ENCODE results near the gene TGM5.
"Not testable (repeated sequence)": the region's sequence is repeated elsewhere in the genome, so short reads cannot be mapped to it uniquely, and the experiment has no call there.

TGM5 gene

DNA sequence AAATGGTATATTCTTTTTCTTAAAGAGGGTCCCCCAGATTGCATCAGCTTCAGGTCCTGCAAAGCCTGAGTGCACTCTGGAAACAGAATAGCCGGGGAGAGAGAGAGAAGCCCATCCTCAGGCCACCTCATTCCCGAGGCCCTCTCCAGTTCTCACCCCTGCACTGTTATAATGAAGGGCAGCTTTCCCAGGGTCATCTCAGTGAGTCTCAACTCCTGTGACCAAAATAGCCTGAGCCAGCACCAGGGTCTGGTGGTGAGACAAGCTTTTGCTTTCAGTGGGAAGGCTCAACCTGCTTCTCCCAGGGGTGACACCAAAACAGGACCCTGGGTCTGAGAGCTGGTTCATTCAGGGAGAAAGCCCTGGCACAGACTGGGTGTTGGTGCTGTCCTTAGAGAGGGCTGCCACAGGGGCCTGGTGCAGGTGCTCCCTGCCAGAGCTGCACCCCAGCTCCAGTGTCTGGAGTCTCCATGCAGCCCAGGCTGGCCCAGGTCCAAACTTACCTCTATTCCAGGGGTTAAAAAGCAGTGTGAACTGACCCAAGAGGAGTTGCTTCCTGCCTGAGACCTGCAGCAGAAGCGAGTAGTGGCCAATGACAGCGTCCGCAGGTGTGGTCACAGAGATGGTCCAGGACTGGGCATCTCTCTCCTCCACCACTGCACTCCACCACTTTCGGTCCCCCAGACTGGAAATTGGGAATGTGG, 52.0 kb downstream of the TGM5 start:
- no peak for DNase-seq

GRCh38 chr15:43214169-43214568, 52.6 kb downstream of the TGM5 start:
- no peak for DNase-seq

DNA sequence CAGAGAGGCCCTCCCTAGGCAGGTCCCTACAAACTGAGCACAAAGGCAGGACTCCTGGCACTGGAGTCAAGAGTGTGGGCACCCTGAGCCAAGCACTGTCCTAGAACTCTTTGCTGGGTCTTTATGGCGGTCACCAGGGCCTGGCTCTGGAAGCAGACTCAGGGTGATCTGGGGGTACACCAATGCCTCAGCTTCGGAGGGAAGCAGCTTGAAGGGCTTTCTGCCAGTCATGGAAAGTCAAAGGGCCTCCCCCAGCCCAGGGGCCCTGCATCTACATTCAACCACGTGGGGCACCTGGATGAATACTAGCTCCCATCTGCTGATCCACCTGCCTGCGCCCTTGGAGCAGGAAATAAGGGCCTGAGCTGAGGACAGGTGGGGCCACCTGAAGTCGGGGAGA, 53.3 kb downstream of the TGM5 start:
- DNase-seq = no peak

GRCh38 chr15:43212951-43213350, 53.8 kb downstream of the TGM5 start:
- DNase-seq = no peak

GRCh38 chr15:43212299-43212698, 54.4 kb downstream of the TGM5 start:
- DNase-seq = no peak

DNA sequence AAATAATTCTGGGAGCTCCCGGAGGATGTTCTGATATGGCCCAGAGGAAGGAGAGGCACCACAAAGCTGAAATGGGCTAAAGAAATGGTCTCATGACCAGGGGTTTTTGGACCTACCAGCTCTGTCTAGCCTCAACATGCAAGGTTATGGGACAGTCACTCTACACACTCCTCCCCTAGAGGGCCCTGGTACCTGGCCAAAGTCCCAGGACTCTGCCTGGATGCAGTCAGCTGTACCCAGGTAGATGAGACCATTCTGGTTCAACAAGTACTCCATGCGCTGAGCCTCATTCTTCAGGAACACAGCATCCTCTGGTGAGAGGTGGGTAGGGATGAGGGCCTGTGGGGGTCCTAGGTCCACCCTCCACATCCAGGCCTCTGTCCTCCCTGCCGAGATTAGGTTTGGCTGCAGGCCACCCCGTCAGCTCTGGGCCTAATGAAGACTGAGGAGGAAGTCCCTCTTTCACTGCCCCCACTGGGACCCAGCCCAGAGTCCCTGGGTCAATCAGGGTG, 55.4 kb downstream of the TGM5 start:
- DNase-seq = no peak

DNA sequence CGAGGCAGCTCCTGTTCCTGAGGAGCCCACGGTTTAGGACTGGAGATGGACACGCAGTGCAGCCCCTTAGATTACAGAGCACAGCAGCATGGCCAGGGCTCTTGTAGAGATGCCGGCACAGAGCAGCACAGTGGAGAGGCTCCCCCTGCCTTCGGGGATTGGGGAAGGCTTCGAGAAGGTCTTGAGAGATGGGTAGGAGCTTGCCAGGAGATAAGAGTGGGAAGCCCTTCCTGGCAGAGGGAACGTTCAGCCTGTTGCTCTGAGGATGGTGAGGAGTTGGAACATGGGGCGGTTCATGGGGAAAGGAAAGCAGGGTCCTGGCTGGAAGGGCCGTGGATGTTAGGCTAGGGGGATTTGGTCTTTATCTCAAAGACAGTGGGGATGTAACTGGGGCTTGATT, 55.9 kb downstream of the TGM5 start:
- DNase-seq = no peak

DNA sequence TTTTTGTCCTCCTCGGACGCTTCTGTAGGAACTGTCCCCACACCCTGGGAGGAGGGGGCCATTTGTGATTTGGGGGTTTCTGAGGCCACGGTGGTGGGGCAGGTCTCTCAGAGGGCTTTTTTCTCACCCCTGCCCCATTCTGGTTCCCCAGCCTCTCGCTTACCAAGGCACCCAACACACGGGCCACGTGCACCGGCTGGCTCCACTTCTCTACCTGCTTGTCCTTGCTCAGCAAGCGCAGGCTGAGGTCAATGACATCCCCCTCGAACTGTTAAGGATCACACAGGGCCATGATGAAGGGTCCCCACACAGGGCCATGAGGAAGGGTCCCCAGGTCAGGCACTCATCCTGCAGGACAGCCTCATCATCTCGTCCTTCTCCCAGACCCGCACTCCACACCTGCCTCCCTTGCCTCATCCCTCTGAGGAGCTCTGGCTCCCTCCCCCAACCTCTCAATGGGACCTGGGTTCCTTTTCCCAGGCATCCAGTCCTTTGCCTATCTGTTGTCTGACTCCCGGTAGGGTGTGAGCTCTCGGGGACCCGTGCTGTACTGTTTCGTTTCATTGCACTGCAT, 56.5 kb downstream of the TGM5 start:
- no peak for DNase-seq

GRCh38 chr15:43209059-43209824, 57.5 kb downstream of the TGM5 start:
- DNase-seq = no peak

- DNase-seq = no peak
Measured at GRCh38 chr15:43208052-43209002, 58.4 kb downstream of the TGM5 start.

- DNase-seq = no peak
Measured at GRCh38 chr15:43207024-43207423, 59.7 kb downstream of the TGM5 start.

GRCh38 chr15:43206054-43206453, 60.7 kb downstream of the TGM5 start:
- DNase-seq = no peak

- peak; percentile 24 for DNase-seq
Measured at GRCh38 chr15:43204016-43204901, 62.5 kb downstream of the TGM5 start.

DNA sequence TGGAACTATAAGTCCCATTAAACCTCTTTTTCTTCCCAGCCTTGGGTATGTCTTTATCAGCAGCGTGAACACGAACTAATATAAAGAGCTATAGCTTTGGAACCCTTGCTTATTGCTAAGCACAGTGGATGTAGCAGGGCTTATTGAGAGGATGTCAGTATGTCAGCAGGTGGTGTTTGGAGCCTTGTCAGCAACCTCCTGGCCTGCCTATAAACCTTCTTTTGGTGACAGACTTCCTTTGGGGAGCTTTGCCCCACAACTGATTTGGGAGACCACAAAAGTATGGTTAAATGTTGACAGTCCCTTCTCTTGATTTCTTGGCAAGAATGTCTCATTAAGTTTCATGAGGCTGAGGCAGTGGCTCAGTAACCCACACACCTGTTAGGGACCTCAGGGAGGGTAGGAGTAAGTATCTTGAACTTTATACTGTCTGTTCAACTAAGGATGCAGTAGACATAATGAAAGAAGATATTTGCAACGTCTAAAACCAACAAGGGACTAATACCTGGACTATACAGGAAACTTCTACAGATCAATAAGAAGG, 66.7 kb downstream of the TGM5 start:
- no peak for DNase-seq

DNA sequence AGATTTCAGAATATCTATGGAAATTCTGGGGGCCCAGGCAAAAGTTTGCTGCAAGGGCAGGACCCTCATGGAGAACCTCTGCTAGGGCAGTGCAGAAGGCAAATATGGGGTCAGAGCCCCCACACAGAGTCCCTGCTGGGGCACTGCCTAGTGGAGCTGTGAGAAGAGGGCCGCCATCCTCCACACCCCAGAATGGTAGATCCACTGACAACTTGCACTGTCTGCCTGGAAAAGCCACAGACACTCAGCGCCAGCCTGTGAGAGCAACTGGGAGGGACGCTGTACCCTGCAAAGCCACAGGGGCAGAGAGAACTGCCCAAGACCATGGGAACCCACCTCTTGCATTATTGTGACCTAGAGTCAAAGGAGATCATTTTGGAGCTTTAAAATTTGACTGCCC, 67.7 kb downstream of the TGM5 start:
- no peak for DNase-seq

DNA sequence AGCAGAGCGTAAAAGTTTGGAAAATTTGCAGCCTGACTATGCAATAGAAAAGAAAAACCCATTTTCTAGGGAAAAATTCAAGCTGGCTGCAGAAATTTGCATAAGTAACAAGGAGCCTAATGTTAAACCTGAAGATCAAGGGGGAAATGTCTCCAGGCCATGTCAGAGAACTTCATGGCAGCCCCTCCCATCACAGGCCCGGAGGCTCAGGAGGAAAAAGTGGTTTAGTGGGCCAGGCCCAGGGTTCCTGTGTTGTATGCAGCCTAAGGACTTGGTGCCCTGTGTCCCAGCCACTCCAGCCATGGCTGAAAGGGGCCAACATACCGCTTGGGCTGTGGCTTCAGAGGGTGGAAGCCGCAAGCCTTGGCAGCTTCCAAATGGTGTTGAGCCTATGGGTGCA, 68.2 kb downstream of the TGM5 start:
- DNase-seq = not testable (repeated sequence)

DNA sequence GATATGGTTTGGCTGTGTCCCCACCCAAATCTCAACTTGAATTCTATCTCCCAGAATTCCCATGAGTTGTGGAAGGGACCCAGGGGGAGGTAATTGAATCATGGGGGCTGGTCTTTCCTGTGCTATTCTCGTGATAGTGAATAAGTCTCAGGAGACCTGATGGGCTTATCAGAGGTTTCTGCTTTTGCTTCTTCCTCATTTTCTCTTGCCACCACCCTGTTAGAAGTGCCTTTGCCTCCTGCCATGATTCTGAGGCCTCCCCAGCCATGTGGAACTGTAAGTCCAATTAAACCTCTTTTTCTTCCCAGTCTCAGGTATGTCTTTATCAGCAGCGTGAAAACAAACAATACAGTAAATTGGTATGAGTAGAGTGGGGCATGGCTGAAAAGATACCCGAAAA, 69.0 kb downstream of the TGM5 start:
- DNase-seq = not testable (repeated sequence)

DNA sequence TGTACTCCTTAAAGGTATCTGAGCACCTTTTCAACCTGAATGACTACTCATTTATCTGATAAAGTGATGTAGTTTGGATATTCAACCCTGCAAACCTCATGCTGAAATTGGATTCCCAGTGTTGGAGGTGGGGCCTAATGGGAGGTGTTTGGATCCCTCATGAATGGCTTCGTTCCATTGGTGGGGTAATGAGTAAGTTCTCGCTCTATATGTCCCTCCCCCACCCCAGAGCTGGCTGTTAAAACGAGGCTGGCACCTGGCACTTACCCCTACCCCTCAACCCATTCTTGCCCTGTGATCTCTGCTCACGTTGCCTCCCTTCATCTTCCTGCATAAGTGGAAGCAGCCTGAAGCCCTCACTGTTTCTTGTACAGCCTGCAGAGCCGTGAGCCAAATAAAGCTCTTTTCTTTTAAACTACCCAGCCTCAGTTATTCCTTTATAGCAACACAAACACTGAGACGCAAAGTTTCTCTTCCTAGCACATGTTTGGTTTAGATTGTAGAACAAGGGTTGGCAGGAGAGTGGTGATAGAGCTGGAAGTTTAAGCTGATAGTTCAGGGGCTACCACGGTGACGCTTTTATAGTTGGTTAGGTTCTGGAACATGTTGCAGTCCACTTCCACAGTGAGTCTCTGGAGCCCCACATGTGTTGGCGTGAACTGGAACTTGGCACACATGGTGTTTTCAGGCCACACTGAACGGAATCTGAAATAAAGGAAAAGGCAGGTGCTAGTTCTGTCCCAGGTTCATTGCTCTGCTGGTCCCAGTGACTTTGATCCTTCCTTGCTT, 69.8 kb downstream of the TGM5 start:
- no peak for DNase-seq

GRCh38 chr15:43194795-43195194, 71.9 kb downstream of the TGM5 start:
- no peak for DNase-seq

DNA sequence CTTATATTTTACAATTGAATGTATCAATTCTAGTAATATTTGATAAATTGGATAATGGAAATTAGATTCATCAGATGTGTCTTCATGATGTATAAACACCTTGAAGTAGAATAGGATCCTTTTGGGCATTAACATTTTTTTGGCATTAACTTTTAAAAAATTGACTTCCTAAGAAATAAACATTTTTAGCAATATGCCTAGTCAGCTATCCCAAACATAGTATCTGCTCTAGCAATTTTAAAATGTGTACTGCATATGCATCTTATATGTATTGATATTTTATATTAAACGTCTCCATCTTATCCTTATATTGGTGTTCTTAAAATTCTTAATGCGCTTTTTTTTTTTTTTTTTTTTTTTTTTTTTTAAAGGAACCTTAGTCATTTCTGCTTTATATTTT, 73.0 kb downstream of the TGM5 start:
- no peak for DNase-seq

GRCh38 chr15:43190178-43190577, 76.5 kb downstream of the TGM5 start:
- DNase-seq = no peak
